Muscle layer of colon (tissue), 2 donors: Measurements from ENCODE around the gene FCRL5.

Experiments
- H3K27ac ChIP-seq: one replicate; pipeline ENCODE4 v1.7.0; 2013; ENCODE audit warnings: low read depth, mild to moderate bottlenecking, low read length, moderate library complexity
- H3K27me3 ChIP-seq, 2 donors: one replicate each; pipeline ENCODE4 v1.7.0; 2013; ENCODE audit warnings: low read length in 2 of 2, mild to moderate bottlenecking in 2 of 2; ENCODE audit not compliant: insufficient read depth in 2 of 2, control insufficient read depth in 1 of 2
- H3K36me3 ChIP-seq: one replicate; pipeline ENCODE4 v1.7.0; 2013; ENCODE audit warnings: mild to moderate bottlenecking, low read length; ENCODE audit not compliant: insufficient read depth
- H3K4me1 ChIP-seq: one replicate; pipeline ENCODE4 v1.7.0; 2013; ENCODE audit warnings: mild to moderate bottlenecking, low read length; ENCODE audit not compliant: insufficient read depth
- H3K4me3 ChIP-seq, 2 donors: one replicate each; pipeline ENCODE4 v1.7.0; 2013; ENCODE audit warnings: low read length in 2 of 2, low read depth in 1 of 2, mild to moderate bottlenecking in 1 of 2, moderate library complexity in 1 of 2
- H3K9ac ChIP-seq: one replicate; pipeline ENCODE4 v1.7.0; 2013; ENCODE audit warnings: low read length
- H3K9me3 ChIP-seq: one replicate; pipeline ENCODE4 v1.7.0; 2013; ENCODE audit warnings: mild to moderate bottlenecking, low read length
- donor health status: abdominal sarcoma.
- donor health status: Adenocarcinoma of cecum.

The FCRL5 gene

GRCh38 chr1:157521056-157521455, 31.3 kb downstream of the FCRL5 start:
- no peak overlapping the region for H3K9ac ChIP-seq
- H3K27ac ChIP-seq: no peak overlapping the region
- H3K4me1 ChIP-seq: no peaks in the 10 kb centered on the region
- no peaks in the 10 kb centered on the region for H3K27me3 ChIP-seq
- H3K9me3 ChIP-seq: no peaks in the 10 kb centered on the region
- no peaks in the 10 kb centered on the region for H3K36me3 ChIP-seq
- no peak overlapping the region for H3K4me3 ChIP-seq

- Histone ChIP-seq H3K9me3 (no peaks in the 10 kb centered on the region), H3K27me3 (no peaks in the 10 kb centered on the region), H3K4me1 (no peaks in the 10 kb centered on the region), H3K36me3 (no peaks in the 10 kb centered on the region), H3K27ac (no peak overlapping the region), H3K4me3 (no peak overlapping the region), H3K9ac (no peak overlapping the region)
Measured at GRCh38 chr1:157520386-157520935, 31.9 kb downstream of the FCRL5 start.

GRCh38 chr1:157519451-157519850, 32.9 kb downstream of the FCRL5 start:
- Histone ChIP-seq H3K4me3 (no peak overlapping the region), H3K27me3 (no peaks in the 10 kb centered on the region), H3K9me3 (no peaks in the 10 kb centered on the region), H3K27ac (no peak overlapping the region), H3K36me3 (no peaks in the 10 kb centered on the region), H3K4me1 (no peaks in the 10 kb centered on the region), H3K9ac (no peak overlapping the region)

GRCh38 chr1:157517016-157517415, 35.3 kb downstream of the FCRL5 start:
- no peaks in the 10 kb centered on the region for H3K9me3 ChIP-seq
- H3K4me1 ChIP-seq: no peaks in the 10 kb centered on the region
- no peaks in the 10 kb centered on the region for H3K36me3 ChIP-seq
- no peak overlapping the region for H3K4me3 ChIP-seq
- no peak overlapping the region for H3K27ac ChIP-seq
- H3K9ac ChIP-seq: no peak overlapping the region
- H3K27me3 ChIP-seq: no peaks in the 10 kb centered on the region

- Histone ChIP-seq H3K4me3 (no peak overlapping the region), H3K9ac (no peak overlapping the region), H3K9me3 (no peaks in the 10 kb centered on the region), H3K36me3 (no peaks in the 10 kb centered on the region), H3K27me3 (no peaks in the 10 kb centered on the region), H3K4me1 (no peaks in the 10 kb centered on the region), H3K27ac (no peak overlapping the region)
Measured at GRCh38 chr1:157515709-157516108, 36.6 kb downstream of the FCRL5 start.

- Histone ChIP-seq H3K4me3 (no peak overlapping the region), H3K27me3 (no peaks in the 10 kb centered on the region), H3K36me3 (no peaks in the 10 kb centered on the region), H3K9ac (no peak overlapping the region), H3K4me1 (no peaks in the 10 kb centered on the region), H3K27ac (no peak overlapping the region), H3K9me3 (no peaks in the 10 kb centered on the region)
Measured at GRCh38 chr1:157515141-157515540, 37.2 kb downstream of the FCRL5 start.

GRCh38 chr1:157512036-157512969, 40.0 kb downstream of the FCRL5 start:
- no peaks in the 10 kb centered on the region for H3K27me3 ChIP-seq
- H3K9ac ChIP-seq: no peak overlapping the region
- H3K4me1 ChIP-seq: no peaks in the 10 kb centered on the region
- no peak overlapping the region for H3K27ac ChIP-seq
- no peaks in the 10 kb centered on the region for H3K36me3 ChIP-seq
- no peak overlapping the region for H3K4me3 ChIP-seq
- no peaks in the 10 kb centered on the region for H3K9me3 ChIP-seq

GRCh38 chr1:157509546-157510232, 42.6 kb downstream of the FCRL5 start:
- Histone ChIP-seq H3K36me3 (no peaks in the 10 kb centered on the region), H3K9ac (no peak overlapping the region), H3K27ac (no peak overlapping the region), H3K9me3 (no peaks in the 10 kb centered on the region), H3K4me3 (no peak overlapping the region), H3K27me3 (no peaks in the 10 kb centered on the region), H3K4me1 (no peaks in the 10 kb centered on the region)

- no peaks in the 10 kb centered on the region for H3K9me3 ChIP-seq
- no peak overlapping the region for H3K4me3 ChIP-seq
- no peaks in the 10 kb centered on the region for H3K27me3 ChIP-seq
- no peaks in the 10 kb centered on the region for H3K4me1 ChIP-seq
- no peaks in the 10 kb centered on the region for H3K36me3 ChIP-seq
- no peak overlapping the region for H3K9ac ChIP-seq
- H3K27ac ChIP-seq: no peak overlapping the region
Measured at GRCh38 chr1:157505481-157506272, 46.6 kb downstream of the FCRL5 start.

GRCh38 chr1:157504646-157505045, 47.7 kb downstream of the FCRL5 start:
- Histone ChIP-seq H3K27me3 (no peaks in the 10 kb centered on the region), H3K27ac (no peak overlapping the region), H3K4me1 (no peaks in the 10 kb centered on the region), H3K36me3 (no peaks in the 10 kb centered on the region), H3K9ac (no peak overlapping the region), H3K4me3 (no peak overlapping the region), H3K9me3 (no peaks in the 10 kb centered on the region)

GRCh38 chr1:157499521-157499920, 52.8 kb downstream of the FCRL5 start:
- H3K9ac ChIP-seq: no peak overlapping the region
- no peaks in the 10 kb centered on the region for H3K36me3 ChIP-seq
- no peaks in the 10 kb centered on the region for H3K4me1 ChIP-seq
- no peaks in the 10 kb centered on the region for H3K9me3 ChIP-seq
- no peak overlapping the region for H3K4me3 ChIP-seq
- no peaks in the 10 kb centered on the region for H3K27me3 ChIP-seq
- no peak overlapping the region for H3K27ac ChIP-seq
